AG09309 (cell line): Measurements from ENCODE around the gene NUDT22.

ENCODE experiments used
- DNase-seq: peaks from one replicate; pipeline ENCODE4 v3.0.0-alpha.2; 2010; ENCODE audit warnings: low read depth
- H3K4me3 ChIP-seq: 2 replicates; pipeline ENCODE4 v1.5.1; 2011; ENCODE audit warnings: mild to moderate bottlenecking, low read depth, low read length, moderate library complexity; ENCODE audit not compliant: control insufficient read depth
- CTCF ChIP-seq: IDR thresholded peaks from 2 replicates; pipeline ENCODE4 v1.5.1; 2011; ENCODE audit warnings: mild to moderate bottlenecking, low read depth, low read length, inconsistent platforms; ENCODE audit not compliant: insufficient read depth, control insufficient read depth; ENCODE audit errors: missing control alignments

NUDT22 gene

GRCh38 chr11:64220271-64220670 is 5.8 kb upstream of the NUDT22 start:
- no peak for DNase-seq
- no peak for TF ChIP-seq CTCF
- H3K4me3 ChIP-seq: no peak overlapping the region

GRCh38 chr11:64220798-64221197 is 5.3 kb upstream of the NUDT22 start:
- TF ChIP-seq CTCF: no peak
- DNase-seq: no peak
- no peak overlapping the region for H3K4me3 ChIP-seq

GRCh38 chr11:64222651-64223000 is 3.4 kb upstream of the NUDT22 start:
- no peak overlapping the region for H3K4me3 ChIP-seq
- DNase-seq: no peak
- no peak for TF ChIP-seq CTCF

- DNase-seq: no peak
- TF ChIP-seq CTCF: no peak
- no peak overlapping the region for H3K4me3 ChIP-seq
These were observed 2.9 kb upstream of the NUDT22 start for GRCh38 chr11:64223001-64223651.

- no peak for TF ChIP-seq CTCF
- DNase-seq: no peak
- no peak overlapping the region for H3K4me3 ChIP-seq
These were observed 1.8 kb upstream of the NUDT22 start for GRCh38 chr11:64224151-64224890.

- no peak for TF ChIP-seq CTCF
- peak overlapping the region; percentile 87 for H3K4me3 ChIP-seq
- no peak for DNase-seq
These were observed 1.0 kb upstream of the NUDT22 start for GRCh38 chr11:64224891-64225607.
